NT2/D1 (cell line): ENCODE results near the gene C5orf63.

ENCODE experiments used
- SUZ12 ChIP-seq: IDR thresholded peaks from 2 replicates; pipeline ENCODE4 v1.6.1; 2011; ENCODE audit not compliant: insufficient read length, insufficient read depth; ENCODE audit errors: extremely low read depth
- YY1 ChIP-seq: IDR thresholded peaks from 2 replicates; pipeline ENCODE4 v1.6.1; 2011; ENCODE audit not compliant: insufficient read length, insufficient read depth
- ZNF274 ChIP-seq: IDR thresholded peaks from 2 replicates; pipeline ENCODE4 v1.6.1; 2011; ENCODE audit warnings: mild to moderate bottlenecking, low read depth, low read length

DNA sequence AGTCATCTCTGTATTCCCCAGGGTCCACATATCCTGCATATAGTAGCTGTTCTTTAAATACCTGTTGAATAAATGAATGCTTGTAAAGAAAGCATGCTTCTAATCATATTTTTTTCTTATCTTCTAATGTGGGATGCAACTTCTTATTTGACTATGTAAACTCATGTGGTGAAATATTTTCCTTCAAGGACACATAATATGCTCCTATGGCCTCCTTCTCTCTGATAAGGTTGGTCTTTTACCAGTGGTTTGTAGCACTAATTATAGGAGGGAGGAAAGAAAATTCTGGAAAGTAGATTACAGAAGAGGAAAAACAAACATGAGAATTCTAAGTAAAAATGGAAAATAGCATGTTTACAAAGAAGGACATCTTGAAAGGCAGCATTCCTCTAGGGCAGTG lies 28.6 kb upstream of the C5orf63 start:
- TF ChIP-seq YY1, result no peak
- no peak for TF ChIP-seq ZNF274
- TF ChIP-seq SUZ12, result no peak
